Chondrocyte (in vitro differentiated cells): ENCODE results near the gene ABAT. TPM values are rescaled to one million over a fixed set of nuclear protein-coding genes. Genes with fewer than 3 reads are reported as not detected.
A peak's percentile ranks its signal among the peaks of the same experiment; 100 is the strongest.

Source experiments
- DNase-seq: peaks from one replicate; pipeline ENCODE4 v3.0.0; 2021; ENCODE audit warnings: mixed read lengths, low spot score
- H3K27ac Mint-ChIP-seq: one replicate; pipeline ENCODE4 v1.8.0; 2021; ENCODE audit warnings: mild to moderate bottlenecking, moderate library complexity, mixed read lengths; ENCODE audit not compliant: unreplicated experiment
- H3K27me3 Mint-ChIP-seq: 2 replicates; pipeline ENCODE4 v1.8.0; 2021; ENCODE audit warnings: low read depth, mixed read lengths
- H3K36me3 Mint-ChIP-seq: 2 replicates; pipeline ENCODE4 v1.8.0; 2021; ENCODE audit warnings: low read depth, mixed read lengths
- H3K4me1 Mint-ChIP-seq: 2 replicates; pipeline ENCODE4 v1.8.0; 2021; ENCODE audit warnings: low read depth, mild to moderate bottlenecking, mixed read lengths
- H3K4me3 Mint-ChIP-seq: one replicate; pipeline ENCODE4 v1.8.0; 2021; ENCODE audit warnings: mild to moderate bottlenecking, moderate library complexity, mixed read lengths; ENCODE audit not compliant: unreplicated experiment
- H3K9me3 Mint-ChIP-seq: 2 replicates; pipeline ENCODE4 v1.8.0; 2021; ENCODE audit warnings: low read depth, mixed read lengths
- CTCF ChIP-seq: fragments of 200-600 bp; sonication (generic); IDR thresholded peaks from 2 replicates; pipeline ENCODE4 v1.5.0; 2021; ENCODE audit warnings: antibody characterized with exemption, mild to moderate bottlenecking, moderate library complexity
- total RNA-seq: library from RNA; stranded (reverse); gene quantifications from 3 replicates; pipeline ENCODE4 v1.2.1, GENCODE V29; 2021

Gene ABAT
- total RNA-seq, 1 donor from 2014 or later = 2.1 TPM

- no peak for DNase-seq
- TF ChIP-seq CTCF = no peak
- no peaks in the 10 kb centered on the region for H3K4me1 Mint-ChIP-seq
- peaks cover 41% of the 10 kb centered on the region for H3K36me3 Mint-ChIP-seq
- H3K27ac Mint-ChIP-seq = no peak overlapping the region
- H3K9me3 Mint-ChIP-seq = no peaks in the 10 kb centered on the region
- no peaks in the 10 kb centered on the region for H3K27me3 Mint-ChIP-seq
- no peak overlapping the region for H3K4me3 Mint-ChIP-seq
Observed at GRCh38 chr16:8814095-8814806, 139.8 kb downstream of the ABAT start.

GRCh38 chr16:8816967-8817655, 142.7 kb downstream of the ABAT start:
- H3K4me3 Mint-ChIP-seq = no peak overlapping the region
- no peaks in the 10 kb centered on the region for H3K27me3 Mint-ChIP-seq
- no peak for TF ChIP-seq CTCF
- DNase-seq = no peak
- H3K36me3 Mint-ChIP-seq = peaks cover 45% of the 10 kb centered on the region
- peaks cover 4% of the 10 kb centered on the region for H3K4me1 Mint-ChIP-seq
- H3K9me3 Mint-ChIP-seq = no peaks in the 10 kb centered on the region
- peak overlapping the region; percentile 34 for H3K27ac Mint-ChIP-seq

DNA sequence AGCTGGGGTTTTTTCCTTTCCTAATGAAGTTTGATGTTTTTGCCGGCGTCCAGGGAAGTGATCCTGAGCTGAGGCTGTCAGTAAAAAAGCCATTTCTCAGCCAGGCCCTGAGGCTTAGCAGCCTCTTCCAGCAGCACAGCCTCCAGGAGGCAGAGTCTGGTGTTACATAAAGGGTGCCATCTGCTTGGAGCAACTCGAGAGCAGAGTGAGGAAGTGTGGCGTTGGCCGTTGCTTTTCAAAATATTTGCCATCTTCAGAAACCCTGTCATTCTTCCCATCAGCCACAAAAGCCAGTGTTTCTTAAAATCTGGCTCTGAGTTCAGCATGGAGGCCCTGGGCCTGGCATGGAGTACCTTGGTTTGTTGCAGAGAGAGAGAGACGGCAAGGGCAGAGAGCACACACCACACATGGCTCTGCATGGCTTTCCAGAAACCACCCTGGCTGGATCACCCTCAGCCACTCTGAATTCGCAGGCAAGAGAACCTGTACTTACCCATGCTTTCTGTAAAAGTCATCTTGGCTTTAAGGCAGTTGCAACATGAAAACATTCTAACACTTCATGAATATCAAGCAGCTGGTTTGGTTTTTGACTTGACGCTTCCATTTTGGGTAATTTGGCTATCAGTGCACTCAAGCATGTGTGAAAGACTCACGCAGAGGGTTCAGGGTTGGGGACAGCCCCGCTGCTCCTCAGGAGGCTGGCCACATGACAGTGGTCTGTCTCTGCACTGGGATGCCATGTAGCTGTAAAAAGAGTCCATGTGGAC, 144.3 kb downstream of the ABAT start:
- no peaks in the 10 kb centered on the region for H3K9me3 Mint-ChIP-seq
- peaks cover 40% of the 10 kb centered on the region for H3K36me3 Mint-ChIP-seq
- no peak for DNase-seq
- H3K27ac Mint-ChIP-seq = no peak overlapping the region
- H3K27me3 Mint-ChIP-seq = no peaks in the 10 kb centered on the region
- no peak overlapping the region for H3K4me3 Mint-ChIP-seq
- TF ChIP-seq CTCF = no peak
- H3K4me1 Mint-ChIP-seq = peaks cover 15% of the 10 kb centered on the region

DNA sequence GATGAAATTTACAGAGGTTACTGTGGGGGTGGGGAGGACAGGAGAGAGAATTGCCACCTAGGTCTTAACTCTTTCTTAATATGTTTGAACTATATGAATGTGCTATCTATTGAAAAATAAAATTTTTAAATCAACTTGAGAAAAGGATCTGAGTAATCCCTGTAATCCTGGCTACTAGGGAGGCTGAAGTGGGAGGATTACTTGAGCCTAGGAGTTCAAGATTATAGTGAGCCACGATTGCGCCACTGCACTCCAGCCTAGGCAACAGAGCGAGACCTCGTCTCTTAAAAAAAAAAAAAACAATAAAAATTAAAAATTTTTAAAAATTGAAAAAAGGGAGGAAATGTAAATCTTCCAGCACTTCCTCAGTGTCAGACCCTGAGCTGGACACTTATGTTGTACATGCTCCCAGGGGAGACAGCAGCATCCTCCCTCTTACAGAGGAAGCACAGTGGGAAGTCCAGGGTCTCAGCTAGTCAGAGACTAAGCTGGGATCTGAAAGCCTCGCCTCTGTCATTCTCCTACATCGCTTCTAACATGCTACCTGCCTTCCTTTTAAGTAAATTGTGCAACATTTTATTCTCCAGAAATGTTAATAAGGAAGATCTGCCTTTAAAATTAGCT, 145.1 kb downstream of the ABAT start:
- Mint-ChIP-seq H3K9me3 (no peaks in the 10 kb centered on the region), H3K36me3 (peaks cover 38% of the 10 kb centered on the region), H3K27ac (no peak overlapping the region), H3K27me3 (no peaks in the 10 kb centered on the region), H3K4me3 (no peak overlapping the region), H3K4me1 (peaks cover 15% of the 10 kb centered on the region)
- TF ChIP-seq CTCF = no peak
- DNase-seq = no peak

DNA sequence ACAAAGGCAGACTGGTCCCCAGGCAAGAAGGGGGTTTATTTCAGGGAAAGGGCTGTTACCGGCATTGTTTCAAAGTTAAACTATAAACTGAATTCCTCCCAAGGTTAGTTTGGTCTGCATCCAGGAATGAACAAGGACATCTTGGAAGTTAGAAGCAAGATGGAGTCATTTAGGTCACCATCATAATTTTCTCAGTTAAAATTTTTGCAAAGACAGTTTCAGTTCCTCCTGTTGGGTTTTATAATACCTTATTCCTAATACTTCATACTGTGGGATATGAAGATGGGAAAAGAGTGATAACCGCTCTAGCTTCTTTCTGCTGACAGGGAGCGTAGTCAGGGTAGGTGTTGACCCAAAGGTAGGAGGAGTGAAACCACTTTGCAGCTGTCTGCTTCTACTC, 148.0 kb downstream of the ABAT start:
- Mint-ChIP-seq H3K27ac (peak overlapping the region; percentile 51), H3K27me3 (no peaks in the 10 kb centered on the region), H3K9me3 (no peaks in the 10 kb centered on the region), H3K4me3 (no peak overlapping the region), H3K36me3 (peaks cover 27% of the 10 kb centered on the region), H3K4me1 (peaks cover 23% of the 10 kb centered on the region)
- TF ChIP-seq CTCF = no peak
- no peak for DNase-seq
